Stimulated activated naive CD8-positive, alpha-beta T cell treated with anti-CD3 and anti-CD28 coated beads, Interleukin-15, Interleukin-2, amounts not matched to agents 100 U/mL and 50 U/mL, for 24 hours (primary cell): ENCODE measurements around the gene KCNH6.
A peak's percentile ranks its signal among the peaks of the same experiment; 100 is the strongest.

Experiments used
- ATAC-seq: fragments of 150-1000 bp; cut with Tn5 transposase; one replicate; pipeline ENCODE4 v1.10.0; 2021
- DNase-seq: peaks from one replicate; pipeline ENCODE4 v3.0.0; 2021

The KCNH6 gene

GRCh38 chr17:63512896-63513644 lies 10.1 kb upstream of the KCNH6 start:
- DNase-seq: no peak
- no peak for ATAC-seq

GRCh38 chr17:63514477-63514876 lies 8.7 kb upstream of the KCNH6 start:
- ATAC-seq: no peak
- no peak for DNase-seq

- ATAC-seq: no peak
- no peak for DNase-seq
Measured at GRCh38 chr17:63514974-63515373, 8.2 kb upstream of the KCNH6 start.

GRCh38 chr17:63515426-63515825 lies 7.7 kb upstream of the KCNH6 start:
- ATAC-seq (no peak), DNase-seq (no peak)

GRCh38 chr17:63516910-63517824 lies 6.0 kb upstream of the KCNH6 start:
- ATAC-seq (peak; percentile 84), DNase-seq (peak; percentile 56)

- DNase-seq: no peak
- ATAC-seq: no peak
Measured at GRCh38 chr17:63517825-63518534, 5.2 kb upstream of the KCNH6 start.

GRCh38 chr17:63519116-63519881 lies 3.9 kb upstream of the KCNH6 start:
- ATAC-seq (no peak), DNase-seq (no peak)

- DNase-seq (no peak), ATAC-seq (no peak)
Measured at GRCh38 chr17:63519972-63520882, 2.9 kb upstream of the KCNH6 start.

GRCh38 chr17:63524051-63524450 lies 893 bp downstream of the KCNH6 start:
- DNase-seq: no peak
- ATAC-seq: no peak

- ATAC-seq (no peak), DNase-seq (no peak)
Measured at GRCh38 chr17:63525190-63525946, 2.2 kb downstream of the KCNH6 start.

- no peak for DNase-seq
Measured at GRCh38 chr17:63526861-63527260, 3.7 kb downstream of the KCNH6 start.

GRCh38 chr17:63528183-63528582 lies 5.0 kb downstream of the KCNH6 start:
- no peak for ATAC-seq
- no peak for DNase-seq

More at GRCh38 chr17:63526861-63527260, 3.7 kb downstream of the KCNH6 start:
- ATAC-seq: no peak

- ATAC-seq (no peak), DNase-seq (no peak)
Measured at GRCh38 chr17:63529711-63530556, 6.8 kb downstream of the KCNH6 start.

- ATAC-seq (no peak), DNase-seq (no peak)
Measured at GRCh38 chr17:63530557-63531021, 7.4 kb downstream of the KCNH6 start.

- no peak for DNase-seq
Measured at GRCh38 chr17:63531022-63531965, 8.1 kb downstream of the KCNH6 start.

GRCh38 chr17:63533433-63534077 lies 10.4 kb downstream of the KCNH6 start:
- DNase-seq (no peak), ATAC-seq (no peak)

More at GRCh38 chr17:63531022-63531965, 8.1 kb downstream of the KCNH6 start:
- no peak for ATAC-seq

- DNase-seq (no peak), ATAC-seq (no peak)
Measured at GRCh38 chr17:63534078-63534570, 11.0 kb downstream of the KCNH6 start.
